ENCODE results near the gene ARID4B. TPM values are rescaled to one million over a fixed set of nuclear protein-coding genes. Genes with fewer than 3 reads are reported as not detected.

The ARID4B gene
- total RNA-seq, 1 donor from 2014 or later: 15.7 TPM

- Histone ChIP-seq H3K36me3 (peaks cover 34% of the 10 kb centered on the region), H3K4me1 (peaks cover 3% of the 10 kb centered on the region), H3K4me3 (no peak overlapping the region), H3K27me3 (ENCODE audit: low read depth) (no peaks in the 10 kb centered on the region), H3K27ac (replicated peaks) (no peak overlapping the region), H3K9me3 (replicated peaks) (no peaks in the 10 kb centered on the region)
- TF ChIP-seq CTCF (IDR thresholded peaks at IDR 0.05; ENCODE audit: borderline replicate concordance): no peak
- DNase-seq: no peak
- intact Hi-C loops (cut with micrococcal nuclease): no loop called here
Observed at GRCh38 chr1:235240960-235241359, 87.0 kb downstream of the ARID4B start.

GRCh38 chr1:235239851-235240250, 88.1 kb downstream of the ARID4B start:
- no peaks in the 10 kb centered on the region for H3K9me3 ChIP-seq (replicated peaks)
- no peak for TF ChIP-seq CTCF (IDR thresholded peaks at IDR 0.05; ENCODE audit: borderline replicate concordance)
- peaks cover 28% of the 10 kb centered on the region for H3K36me3 ChIP-seq
- no peak overlapping the region for H3K4me3 ChIP-seq
- no peak overlapping the region for H3K27ac ChIP-seq (replicated peaks)
- H3K27me3 ChIP-seq (ENCODE audit: low read depth): no peaks in the 10 kb centered on the region
- H3K4me1 ChIP-seq: no peaks in the 10 kb centered on the region
- no peak for DNase-seq
- intact Hi-C loops (cut with micrococcal nuclease): no loop called here

GRCh38 chr1:235238558-235238957, 89.4 kb downstream of the ARID4B start:
- Histone ChIP-seq H3K27me3 (ENCODE audit: low read depth) (no peaks in the 10 kb centered on the region), H3K9me3 (replicated peaks) (no peaks in the 10 kb centered on the region), H3K4me3 (no peak overlapping the region), H3K36me3 (peaks cover 34% of the 10 kb centered on the region), H3K4me1 (no peaks in the 10 kb centered on the region), H3K27ac (replicated peaks) (no peak overlapping the region)
- intact Hi-C loops (cut with micrococcal nuclease): no loop called here
- no peak for TF ChIP-seq CTCF (IDR thresholded peaks at IDR 0.05; ENCODE audit: borderline replicate concordance)
- DNase-seq: no peak

GRCh38 chr1:235236128-235236527, 91.9 kb downstream of the ARID4B start:
- Histone ChIP-seq H3K4me3 (no peak overlapping the region), H3K4me1 (no peaks in the 10 kb centered on the region), H3K36me3 (peaks cover 56% of the 10 kb centered on the region), H3K27ac (replicated peaks) (no peak overlapping the region), H3K9me3 (replicated peaks) (no peaks in the 10 kb centered on the region), H3K27me3 (ENCODE audit: low read depth) (no peaks in the 10 kb centered on the region)
- no peak for DNase-seq
- no peak for TF ChIP-seq CTCF (IDR thresholded peaks at IDR 0.05; ENCODE audit: borderline replicate concordance)
- intact Hi-C loops (cut with micrococcal nuclease): no loop called here

GRCh38 chr1:235229868-235230267, 98.1 kb downstream of the ARID4B start:
- intact Hi-C loops (cut with micrococcal nuclease): no loop called here
- no peaks in the 10 kb centered on the region for H3K4me1 ChIP-seq
- TF ChIP-seq CTCF (IDR thresholded peaks at IDR 0.05; ENCODE audit: borderline replicate concordance): no peak
- DNase-seq: no peak
- peaks cover 75% of the 10 kb centered on the region for H3K36me3 ChIP-seq
- H3K27me3 ChIP-seq (ENCODE audit: low read depth): no peaks in the 10 kb centered on the region
- H3K9me3 ChIP-seq (replicated peaks): no peaks in the 10 kb centered on the region
- no peak overlapping the region for H3K4me3 ChIP-seq
- H3K27ac ChIP-seq (replicated peaks): no peak overlapping the region

- no peak for DNase-seq
- H3K36me3 ChIP-seq: peaks cover 76% of the 10 kb centered on the region
- H3K4me1 ChIP-seq: no peaks in the 10 kb centered on the region
- intact Hi-C loops (cut with micrococcal nuclease): no loop called here
- H3K4me3 ChIP-seq: no peak overlapping the region
- no peak for TF ChIP-seq CTCF (IDR thresholded peaks at IDR 0.05; ENCODE audit: borderline replicate concordance)
- H3K9me3 ChIP-seq (replicated peaks): no peaks in the 10 kb centered on the region
- no peak overlapping the region for H3K27ac ChIP-seq (replicated peaks)
- H3K27me3 ChIP-seq (ENCODE audit: low read depth): no peaks in the 10 kb centered on the region
Observed at GRCh38 chr1:235227414-235227813, 100.6 kb downstream of the ARID4B start.
